ENCODE data around the gene FBLN1. TPM values are rescaled to one million over a fixed set of nuclear protein-coding genes. Genes with fewer than 3 reads are reported as not detected.

FBLN1 gene
- total RNA-seq, 1 donor from 2014 or later = not detected

DNA sequence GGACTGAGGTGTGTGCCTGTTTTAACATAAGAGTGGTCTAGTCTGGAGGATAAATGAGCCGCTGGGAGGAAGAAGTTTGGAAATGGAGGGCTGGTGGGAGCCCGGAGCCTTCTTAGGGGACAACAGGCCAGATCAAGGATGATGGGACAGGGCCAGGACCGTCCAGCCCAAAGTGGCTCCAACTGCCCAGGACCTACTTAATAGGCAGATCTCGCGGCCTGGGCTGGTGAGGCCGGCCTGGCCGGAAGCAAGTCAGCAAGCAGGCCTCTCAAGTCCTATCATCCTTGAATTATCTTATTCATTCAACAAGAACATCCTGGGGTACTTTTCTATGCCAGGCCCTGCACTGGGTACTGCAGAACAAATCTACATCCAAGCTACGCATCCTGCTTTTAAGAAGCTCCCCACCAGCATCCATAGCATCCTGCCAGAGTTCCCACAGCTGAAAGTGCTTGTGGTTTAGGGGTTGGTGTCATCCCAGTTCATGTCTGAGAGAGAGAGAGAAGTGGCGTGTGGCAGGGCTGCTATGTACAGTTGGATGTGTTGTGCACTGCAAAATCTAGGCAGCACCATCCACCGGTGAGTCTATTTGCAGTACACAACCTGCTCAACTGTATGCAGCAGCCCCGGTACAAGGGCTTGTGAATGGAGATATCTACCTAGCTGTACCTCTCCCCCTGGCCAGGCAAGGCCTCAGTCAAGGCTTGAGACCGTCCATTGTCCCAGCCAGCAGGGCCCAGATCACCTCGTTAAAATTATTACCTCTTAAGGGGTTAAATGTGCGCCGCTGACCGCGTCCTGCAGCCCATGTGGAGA, 82.1 kb downstream of the FBLN1 start:
- TF ChIP-seq, protein P1, sequence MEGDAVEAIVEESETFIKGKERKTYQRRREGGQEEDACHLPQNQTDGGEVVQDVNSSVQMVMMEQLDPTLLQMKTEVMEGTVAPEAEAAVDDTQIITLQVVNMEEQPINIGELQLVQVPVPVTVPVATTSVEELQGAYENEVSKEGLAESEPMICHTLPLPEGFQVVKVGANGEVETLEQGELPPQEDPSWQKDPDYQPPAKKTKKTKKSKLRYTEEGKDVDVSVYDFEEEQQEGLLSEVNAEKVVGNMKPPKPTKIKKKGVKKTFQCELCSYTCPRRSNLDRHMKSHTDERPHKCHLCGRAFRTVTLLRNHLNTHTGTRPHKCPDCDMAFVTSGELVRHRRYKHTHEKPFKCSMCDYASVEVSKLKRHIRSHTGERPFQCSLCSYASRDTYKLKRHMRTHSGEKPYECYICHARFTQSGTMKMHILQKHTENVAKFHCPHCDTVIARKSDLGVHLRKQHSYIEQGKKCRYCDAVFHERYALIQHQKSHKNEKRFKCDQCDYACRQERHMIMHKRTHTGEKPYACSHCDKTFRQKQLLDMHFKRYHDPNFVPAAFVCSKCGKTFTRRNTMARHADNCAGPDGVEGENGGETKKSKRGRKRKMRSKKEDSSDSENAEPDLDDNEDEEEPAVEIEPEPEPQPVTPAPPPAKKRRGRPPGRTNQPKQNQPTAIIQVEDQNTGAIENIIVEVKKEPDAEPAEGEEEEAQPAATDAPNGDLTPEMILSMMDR (IDR thresholded peaks at IDR 0.05) = no peak
- Mint-ChIP-seq H3K36me3 (ENCODE audit: low read depth) (no peaks in the 10 kb centered on the region), H3K4me1 (peaks cover 13% of the 10 kb centered on the region), H3K9me3 (peaks cover 6% of the 10 kb centered on the region), H3K27me3 (peaks cover 3% of the 10 kb centered on the region), H3K4me3 (no peak overlapping the region), H3K27ac (no peak overlapping the region)
- ATAC-seq (ENCODE audit: low read depth) (no peak), DNase-seq (no peak)
- POLR2A ChIA-PET = no interaction called here
- CTCF ChIA-PET = no interaction called here
- intact Hi-C loops (cut with micrococcal nuclease) = no loop called here

DNA sequence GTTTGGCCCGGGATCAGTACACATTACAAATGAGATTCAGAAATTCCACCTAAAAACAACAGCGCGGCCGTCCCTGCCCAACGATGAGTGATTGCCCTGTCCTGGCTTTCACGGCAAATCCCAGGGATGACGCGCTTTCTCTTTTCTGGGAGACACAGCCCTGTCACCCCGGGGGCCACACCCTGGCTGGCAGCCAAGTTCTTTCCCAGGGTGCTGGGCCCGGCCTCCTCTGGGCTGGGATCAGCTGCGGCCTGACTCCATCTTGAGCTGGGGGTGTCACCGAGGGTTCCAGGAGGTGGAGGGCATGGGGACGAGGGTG, 82.7 kb downstream of the FBLN1 start:
- H3K4me3 Mint-ChIP-seq = no peak overlapping the region
- H3K9me3 Mint-ChIP-seq = peaks cover 6% of the 10 kb centered on the region
- peaks cover 13% of the 10 kb centered on the region for H3K4me1 Mint-ChIP-seq
- no peak overlapping the region for H3K27ac Mint-ChIP-seq
- POLR2A ChIA-PET = no interaction called here
- ATAC-seq (ENCODE audit: low read depth) (no peak), DNase-seq (no peak)
- CTCF ChIA-PET = no interaction called here
- intact Hi-C loops (cut with micrococcal nuclease) = no loop called here
- no peaks in the 10 kb centered on the region for H3K36me3 Mint-ChIP-seq (ENCODE audit: low read depth)
- H3K27me3 Mint-ChIP-seq = peaks cover 5% of the 10 kb centered on the region
- TF ChIP-seq, protein P1 (IDR thresholded peaks at IDR 0.05) = no peak

DNA sequence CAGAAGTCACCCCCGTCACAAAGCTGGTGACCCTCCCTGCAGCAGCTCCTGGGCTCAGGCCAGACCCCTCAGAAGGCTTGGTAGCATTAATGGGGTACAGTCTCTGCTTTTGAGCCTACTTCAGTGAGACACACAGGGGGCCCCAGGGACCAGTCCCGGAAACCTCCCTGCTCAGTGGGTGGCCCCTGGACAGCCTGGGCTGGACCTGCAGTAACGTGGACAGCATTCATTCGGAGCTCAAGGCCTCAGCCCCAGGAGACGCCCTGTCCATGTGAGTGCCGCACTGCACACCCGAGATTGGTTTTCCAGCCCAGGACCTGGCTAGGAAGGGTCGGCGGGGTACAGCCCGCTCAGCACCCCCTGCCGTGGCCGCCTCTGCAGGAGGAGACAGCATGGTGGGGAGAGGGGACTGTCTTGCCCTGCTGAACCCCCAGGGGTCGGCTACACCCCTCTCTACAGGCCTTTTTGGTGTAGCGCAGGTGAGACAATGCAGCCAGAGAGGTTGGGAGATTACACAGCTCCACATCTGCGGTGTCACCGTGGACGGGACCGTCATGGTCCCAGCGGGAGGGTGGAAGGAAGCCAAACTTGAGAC, 83.4 kb downstream of the FBLN1 start:
- H3K9me3 Mint-ChIP-seq = peaks cover 6% of the 10 kb centered on the region
- no peak overlapping the region for H3K27ac Mint-ChIP-seq
- H3K36me3 Mint-ChIP-seq (ENCODE audit: low read depth) = no peaks in the 10 kb centered on the region
- intact Hi-C loops (cut with micrococcal nuclease) = no loop called here
- H3K4me3 Mint-ChIP-seq = no peak overlapping the region
- ChIA-PET CTCF (no interaction called here), POLR2A (no interaction called here)
- peaks cover 10% of the 10 kb centered on the region for H3K27me3 Mint-ChIP-seq
- TF ChIP-seq, protein P1 (IDR thresholded peaks at IDR 0.05) = no peak
- DNase-seq (no peak), ATAC-seq (ENCODE audit: low read depth) (no peak)
- H3K4me1 Mint-ChIP-seq = peaks cover 13% of the 10 kb centered on the region

DNA sequence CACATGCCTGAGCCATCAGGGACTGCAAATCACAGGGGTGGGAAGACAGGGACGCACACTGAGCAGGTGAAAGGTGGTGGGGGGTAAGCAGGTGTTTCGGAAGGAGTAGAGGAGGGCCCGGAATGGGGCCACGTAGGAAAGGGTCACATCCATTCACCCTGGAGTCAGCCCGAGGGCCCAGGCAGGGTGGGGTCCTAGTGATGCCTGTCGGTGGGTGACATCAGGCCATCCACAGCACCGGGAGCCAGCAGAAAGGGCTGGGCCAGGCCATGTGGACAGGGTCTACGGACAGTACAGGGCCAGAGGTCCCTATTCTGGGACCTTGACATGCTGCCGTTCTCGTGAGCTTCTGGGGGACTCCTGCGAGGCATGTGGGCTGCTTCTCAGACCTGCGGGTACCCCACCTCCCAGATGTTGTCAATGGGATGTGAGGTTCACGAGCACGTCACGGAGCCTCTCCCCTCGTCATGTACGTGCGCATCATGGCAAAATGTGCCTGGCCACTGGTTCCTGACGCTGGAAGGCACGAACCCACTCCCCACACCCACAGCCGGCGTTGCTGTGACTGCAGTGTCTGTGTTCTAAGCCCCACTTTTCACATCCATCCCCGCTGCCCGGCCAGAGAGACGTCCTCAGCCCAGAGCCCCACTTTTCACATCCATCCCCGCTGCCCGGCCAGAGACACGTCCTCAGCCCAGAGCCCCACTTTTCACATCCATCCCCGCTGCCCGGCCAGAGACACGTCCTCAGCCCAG, 84.1 kb downstream of the FBLN1 start:
- POLR2A ChIA-PET = no interaction called here
- ATAC-seq (ENCODE audit: low read depth) (no peak), DNase-seq (no peak)
- intact Hi-C loops (cut with micrococcal nuclease) = no loop called here
- H3K27me3 Mint-ChIP-seq = peaks cover 10% of the 10 kb centered on the region
- TF ChIP-seq, protein P1 (IDR thresholded peaks at IDR 0.05) = no peak
- no peak overlapping the region for H3K27ac Mint-ChIP-seq
- peaks cover 13% of the 10 kb centered on the region for H3K4me1 Mint-ChIP-seq
- CTCF ChIA-PET = no interaction called here
- peaks cover 6% of the 10 kb centered on the region for H3K9me3 Mint-ChIP-seq
- H3K4me3 Mint-ChIP-seq = no peak overlapping the region
- H3K36me3 Mint-ChIP-seq (ENCODE audit: low read depth) = no peaks in the 10 kb centered on the region

All from activated B cell treated with CpG ODN at 0.5 μM for 24 hours (primary cell).